Activated CD8-positive, alpha-beta memory T cell treated with anti-CD3 and anti-CD28 coated beads, Interleukin-2, amount 50 U/mL, for 24 hours (primary cell): Measurements from ENCODE around the gene TRIM54.

Experiments
- DNase-seq: peaks from one replicate; pipeline ENCODE4 v3.0.0-alpha.2; 2020; ENCODE audit errors: extremely low read depth

TRIM54 gene, protein sequence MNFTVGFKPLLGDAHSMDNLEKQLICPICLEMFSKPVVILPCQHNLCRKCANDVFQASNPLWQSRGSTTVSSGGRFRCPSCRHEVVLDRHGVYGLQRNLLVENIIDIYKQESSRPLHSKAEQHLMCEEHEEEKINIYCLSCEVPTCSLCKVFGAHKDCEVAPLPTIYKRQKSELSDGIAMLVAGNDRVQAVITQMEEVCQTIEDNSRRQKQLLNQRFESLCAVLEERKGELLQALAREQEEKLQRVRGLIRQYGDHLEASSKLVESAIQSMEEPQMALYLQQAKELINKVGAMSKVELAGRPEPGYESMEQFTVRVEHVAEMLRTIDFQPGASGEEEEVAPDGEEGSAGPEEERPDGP

DNA sequence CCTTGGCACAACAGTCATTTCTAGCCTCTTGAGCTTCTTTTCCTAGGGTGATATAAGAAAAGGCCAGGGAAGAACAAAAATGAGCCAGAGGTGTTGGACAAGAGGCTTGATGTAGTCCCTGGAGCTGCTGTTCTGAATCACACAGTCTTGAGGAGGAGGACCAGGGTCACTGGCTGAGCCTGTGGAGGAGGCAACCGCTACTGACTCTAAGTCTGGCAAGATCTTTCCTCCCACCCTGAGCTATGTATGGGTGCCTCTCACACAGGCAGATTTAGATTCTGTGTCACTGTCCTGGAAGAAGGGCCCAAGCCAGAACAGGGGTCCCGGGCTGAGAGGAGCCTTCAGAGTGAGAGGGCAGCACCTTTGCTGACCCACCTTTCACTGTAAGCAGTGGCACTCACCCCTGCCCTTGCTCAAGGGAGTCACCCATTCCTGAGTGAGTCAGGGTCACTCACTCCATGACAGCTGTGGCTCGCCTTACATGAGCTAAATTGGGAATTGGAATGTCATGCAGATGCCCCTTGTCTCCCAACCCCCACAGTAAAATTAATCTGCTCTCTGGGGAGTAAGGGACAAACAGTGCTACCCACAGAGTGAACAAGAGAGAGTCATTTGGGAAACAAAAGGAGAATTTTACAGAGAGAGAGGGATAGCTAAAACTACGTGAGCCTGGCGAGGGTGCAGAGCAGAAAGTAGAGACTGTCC lies at the start of gene TRIM54:
TRIM54 (plus strand) TSS at position 575 of the 705 bp plus-strand sequence. CDS start 303 bp downstream, outside the sequence.
- no peak for DNase-seq

DNA sequence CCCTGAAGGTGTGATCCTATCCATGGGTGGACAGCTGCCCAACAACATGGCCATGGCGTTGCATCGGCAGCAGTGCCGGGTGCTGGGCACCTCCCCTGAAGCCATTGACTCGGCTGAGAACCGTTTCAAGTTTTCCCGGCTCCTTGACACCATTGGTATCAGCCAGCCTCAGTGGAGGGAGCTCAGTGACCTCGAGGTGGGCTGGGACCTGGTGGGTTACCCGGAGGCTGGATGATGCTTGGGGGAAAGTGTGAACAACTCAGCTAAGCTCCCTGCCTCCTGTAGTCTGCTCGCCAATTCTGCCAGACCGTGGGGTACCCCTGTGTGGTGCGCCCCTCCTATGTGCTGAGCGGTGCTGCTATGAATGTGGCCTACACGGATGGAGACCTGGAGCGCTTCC lies 48.9 kb upstream of the TRIM54 start:
- no peak for DNase-seq

DNA sequence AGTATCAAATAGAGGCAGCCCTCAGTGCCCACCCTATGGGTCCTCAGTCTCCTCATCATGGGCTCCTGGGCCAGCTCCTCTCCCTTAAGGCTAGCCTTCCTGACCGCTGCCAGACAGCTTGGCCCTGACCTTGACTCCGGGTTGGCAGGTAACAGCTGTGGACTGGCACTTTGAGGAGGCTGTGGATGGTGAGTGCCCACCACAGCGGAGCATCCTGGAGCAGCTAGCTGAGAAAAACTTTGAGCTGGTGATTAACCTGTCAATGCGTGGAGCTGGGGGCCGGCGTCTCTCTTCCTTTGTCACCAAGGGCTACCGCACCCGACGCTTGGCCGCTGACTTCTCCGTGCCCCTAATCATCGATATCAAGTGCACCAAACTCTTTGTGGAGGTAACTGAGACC lies 46.1 kb upstream of the TRIM54 start:
- DNase-seq = no peak

DNA sequence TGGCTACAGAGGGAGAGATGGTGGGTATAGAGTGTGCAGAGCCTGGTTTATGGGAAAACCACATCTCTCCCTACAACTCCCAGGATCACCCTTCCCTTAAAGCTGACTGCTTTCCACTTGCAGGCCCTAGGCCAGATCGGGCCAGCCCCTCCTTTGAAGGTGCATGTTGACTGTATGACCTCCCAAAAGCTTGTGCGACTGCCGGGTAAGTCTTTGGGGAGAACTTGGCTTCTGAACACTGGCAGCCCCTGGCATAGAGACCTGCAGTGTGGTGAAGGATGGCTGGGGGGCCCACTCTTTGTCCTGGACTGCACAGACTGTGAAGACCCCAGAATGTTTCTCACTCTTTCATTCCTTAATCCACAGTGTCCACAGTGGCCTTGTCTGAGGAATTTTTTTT lies 45.6 kb upstream of the TRIM54 start:
- no peak for DNase-seq

DNA sequence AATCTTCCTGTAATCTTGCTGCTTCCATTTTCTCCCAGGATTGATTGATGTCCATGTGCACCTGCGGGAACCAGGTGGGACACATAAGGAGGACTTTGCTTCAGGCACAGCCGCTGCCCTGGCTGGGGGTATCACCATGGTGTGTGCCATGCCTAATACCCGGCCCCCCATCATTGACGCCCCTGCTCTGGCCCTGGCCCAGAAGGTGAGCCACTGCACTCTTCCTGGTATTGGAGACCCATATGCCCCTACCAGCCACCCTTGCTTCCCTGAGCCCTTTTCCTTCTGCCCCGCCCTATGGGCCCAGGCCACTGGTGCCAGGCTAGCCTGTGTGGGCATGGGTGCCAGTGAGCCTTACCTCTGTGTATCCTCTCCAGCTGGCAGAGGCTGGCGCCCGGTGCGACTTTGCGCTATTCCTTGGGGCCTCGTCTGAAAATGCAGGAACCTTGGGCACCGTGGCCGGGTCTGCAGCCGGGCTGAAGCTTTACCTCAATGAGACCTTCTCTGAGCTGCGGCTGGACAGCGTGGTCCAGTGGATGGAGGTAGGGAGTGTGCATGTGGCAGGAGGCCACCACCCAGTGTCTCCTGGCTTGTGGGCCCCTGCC lies 44.8 kb upstream of the TRIM54 start:
- DNase-seq = no peak

DNA sequence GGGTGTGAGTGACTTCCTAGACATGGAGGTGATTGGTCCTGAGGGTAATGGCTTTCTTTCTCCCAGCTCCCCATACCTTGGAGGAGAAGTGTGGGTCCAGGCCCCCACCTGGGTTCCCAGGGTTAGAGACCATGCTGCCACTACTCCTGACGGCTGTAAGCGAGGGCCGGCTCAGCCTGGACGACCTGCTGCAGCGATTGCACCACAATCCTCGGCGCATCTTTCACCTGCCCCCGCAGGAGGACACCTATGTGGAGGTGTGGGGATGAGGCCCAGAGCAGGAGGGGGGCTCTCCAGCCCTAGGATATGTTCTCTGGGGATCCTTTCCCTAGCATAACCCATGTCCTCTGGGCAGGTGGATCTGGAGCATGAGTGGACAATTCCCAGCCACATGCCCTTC lies 43.3 kb upstream of the TRIM54 start:
- DNase-seq = no peak

DNA sequence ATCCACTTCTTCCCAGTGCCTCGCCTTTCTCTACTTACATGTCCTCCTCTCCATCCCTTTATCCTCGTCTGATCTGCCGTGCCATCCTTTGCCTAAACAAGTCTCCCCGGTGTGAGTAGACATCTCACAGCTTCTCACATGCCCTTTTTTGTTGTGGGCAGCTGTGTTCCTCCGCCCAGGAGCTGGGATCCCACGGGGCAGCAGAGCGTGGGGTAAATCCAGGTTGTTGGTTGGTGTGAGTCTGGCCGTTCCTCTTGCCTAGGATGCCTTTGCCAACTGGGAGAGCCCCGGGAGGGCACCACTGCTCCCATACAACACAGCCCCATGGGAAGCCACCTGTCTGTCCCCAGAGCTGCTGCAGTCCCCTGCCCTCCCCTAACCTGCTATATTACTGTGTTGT lies 41.8 kb upstream of the TRIM54 start:
- DNase-seq = no peak

DNA sequence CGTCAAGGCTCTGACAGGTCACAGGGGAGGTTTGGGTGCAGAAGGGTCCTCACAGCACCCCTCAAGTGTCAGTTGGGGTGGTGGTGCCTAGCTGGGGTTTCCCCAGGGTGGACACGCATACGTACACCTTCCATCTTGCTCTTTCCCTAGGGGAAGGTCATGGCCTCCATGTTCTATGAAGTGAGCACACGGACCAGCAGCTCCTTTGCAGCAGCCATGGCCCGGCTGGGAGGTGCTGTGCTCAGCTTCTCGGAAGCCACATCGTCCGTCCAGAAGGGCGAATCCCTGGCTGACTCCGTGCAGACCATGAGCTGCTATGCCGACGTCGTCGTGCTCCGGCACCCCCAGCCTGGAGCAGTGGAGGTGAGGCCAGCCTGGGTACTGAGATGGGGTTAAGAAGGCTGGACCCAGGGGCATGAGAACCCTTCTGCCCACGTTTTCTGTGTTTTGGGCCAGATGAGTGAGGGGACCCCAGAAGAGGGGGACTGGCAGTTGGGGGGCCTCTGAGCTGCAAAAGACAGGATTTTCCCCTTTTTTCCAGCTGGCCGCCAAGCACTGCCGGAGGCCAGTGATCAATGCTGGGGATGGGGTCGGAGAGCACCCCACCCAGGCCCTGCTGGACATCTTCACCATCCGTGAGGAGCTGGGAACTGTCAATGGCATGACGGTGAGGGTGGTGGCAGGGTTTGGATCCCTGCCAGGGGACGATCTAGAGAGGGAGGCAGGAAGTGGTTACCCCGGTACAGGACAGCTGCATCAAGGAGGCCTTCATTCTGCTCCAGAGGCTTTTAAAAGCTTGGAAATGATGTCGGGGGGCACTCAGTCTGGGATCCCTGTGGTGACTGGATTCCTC lies 40.2 kb upstream of the TRIM54 start:
- no peak for DNase-seq

DNA sequence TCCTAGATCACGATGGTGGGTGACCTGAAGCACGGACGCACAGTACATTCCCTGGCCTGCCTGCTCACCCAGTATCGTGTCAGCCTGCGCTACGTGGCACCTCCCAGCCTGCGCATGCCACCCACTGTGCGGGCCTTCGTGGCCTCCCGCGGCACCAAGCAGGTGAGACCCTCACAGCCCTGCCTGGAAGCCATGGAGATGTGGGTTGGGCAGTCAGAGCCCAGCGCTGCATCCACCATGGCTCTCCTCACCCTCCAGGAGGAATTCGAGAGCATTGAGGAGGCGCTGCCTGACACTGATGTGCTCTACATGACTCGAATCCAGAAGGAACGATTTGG lies 39.6 kb upstream of the TRIM54 start:
- no peak for DNase-seq

DNA sequence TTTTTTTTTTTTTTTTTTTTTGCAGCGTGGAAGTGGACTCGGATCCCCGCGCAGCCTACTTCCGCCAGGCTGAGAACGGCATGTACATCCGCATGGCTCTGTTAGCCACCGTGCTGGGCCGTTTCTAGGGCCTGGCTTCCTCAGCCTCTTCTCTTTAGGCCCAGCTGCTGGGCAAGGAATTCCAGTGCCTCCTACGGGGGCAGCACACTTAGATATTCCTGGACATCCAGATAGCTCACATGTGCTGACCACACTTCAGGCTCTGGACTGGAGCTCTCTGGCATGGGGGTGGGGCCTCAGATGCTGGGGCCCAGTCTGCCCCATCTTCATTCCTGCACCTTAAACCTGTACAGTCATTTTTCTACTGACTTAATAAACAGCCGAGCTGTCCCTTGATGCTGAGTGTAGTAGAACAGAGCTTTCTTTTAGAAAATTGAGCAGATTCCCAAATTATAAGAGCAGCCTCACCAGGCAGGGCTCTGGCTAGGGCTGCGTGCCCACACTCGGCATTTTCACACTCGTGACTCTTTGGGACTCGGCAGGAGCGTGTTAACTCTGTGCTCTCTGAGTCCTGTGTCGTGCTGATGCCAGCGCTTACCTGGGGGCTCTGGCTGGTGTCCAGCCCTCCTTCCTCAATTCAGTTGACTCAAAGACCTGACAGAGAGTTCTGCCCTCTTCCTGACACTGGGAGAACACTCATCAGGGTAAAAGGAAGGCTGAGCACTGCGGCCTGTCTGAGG lies 38.7 kb upstream of the TRIM54 start:
- DNase-seq = no peak

DNA sequence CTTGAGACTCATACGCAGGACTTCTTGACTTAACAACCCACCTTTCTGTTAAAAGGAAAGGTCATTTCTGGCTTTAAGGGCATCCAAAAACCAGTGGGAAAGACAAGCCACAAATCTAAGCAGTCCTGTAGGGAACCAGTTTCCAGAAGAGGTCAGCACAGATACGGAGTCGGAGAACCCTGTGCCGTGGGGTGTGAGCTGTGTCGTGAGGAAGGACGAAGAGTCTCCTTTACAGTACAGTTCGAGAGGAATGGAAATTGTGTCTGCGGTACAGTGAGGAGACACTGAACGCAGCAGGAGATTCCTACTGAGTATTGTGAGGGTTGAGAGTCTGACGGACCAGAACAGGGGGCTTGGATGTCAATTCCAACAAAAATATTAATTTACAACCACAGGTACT lies 37.1 kb upstream of the TRIM54 start:
- no peak for DNase-seq

DNA sequence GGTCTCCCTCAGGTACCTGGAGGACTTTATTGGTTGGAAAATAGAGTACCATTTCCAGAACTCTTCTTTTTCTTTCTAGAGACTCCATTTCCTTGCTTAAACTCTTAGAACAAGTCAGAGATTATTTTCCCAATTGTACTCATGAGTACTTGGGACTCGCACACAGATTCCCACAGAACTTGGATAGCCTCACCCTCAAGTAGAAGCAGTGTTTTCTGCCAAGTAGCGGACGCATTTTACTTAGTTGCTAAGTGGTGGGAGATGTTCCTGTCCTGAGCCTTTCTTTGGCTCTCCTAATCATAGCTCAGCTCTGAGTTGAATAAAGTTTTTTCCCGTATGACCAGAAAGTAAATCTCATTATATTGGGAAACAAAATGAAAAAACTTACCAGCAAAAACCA lies 36.6 kb upstream of the TRIM54 start:
- DNase-seq = no peak

DNA sequence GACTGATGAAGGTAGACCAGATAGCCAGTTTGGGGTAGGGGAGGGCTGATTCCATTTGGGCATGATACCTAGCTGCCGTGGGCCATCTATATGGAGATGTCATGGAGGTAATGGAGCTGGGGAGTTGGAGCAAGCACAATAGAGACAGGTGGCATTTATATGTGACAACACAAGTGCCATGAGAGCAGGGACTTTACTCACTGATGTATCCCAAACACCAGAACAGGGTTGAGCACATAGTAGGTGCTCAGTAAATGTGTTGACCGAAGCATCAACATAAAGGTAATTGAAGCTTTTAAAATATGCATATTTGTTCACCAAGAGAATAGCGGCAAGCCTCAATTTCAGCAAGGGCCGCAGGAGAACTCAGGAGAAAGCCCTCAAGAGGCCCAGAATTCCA lies 34.3 kb upstream of the TRIM54 start:
- no peak for DNase-seq

DNA sequence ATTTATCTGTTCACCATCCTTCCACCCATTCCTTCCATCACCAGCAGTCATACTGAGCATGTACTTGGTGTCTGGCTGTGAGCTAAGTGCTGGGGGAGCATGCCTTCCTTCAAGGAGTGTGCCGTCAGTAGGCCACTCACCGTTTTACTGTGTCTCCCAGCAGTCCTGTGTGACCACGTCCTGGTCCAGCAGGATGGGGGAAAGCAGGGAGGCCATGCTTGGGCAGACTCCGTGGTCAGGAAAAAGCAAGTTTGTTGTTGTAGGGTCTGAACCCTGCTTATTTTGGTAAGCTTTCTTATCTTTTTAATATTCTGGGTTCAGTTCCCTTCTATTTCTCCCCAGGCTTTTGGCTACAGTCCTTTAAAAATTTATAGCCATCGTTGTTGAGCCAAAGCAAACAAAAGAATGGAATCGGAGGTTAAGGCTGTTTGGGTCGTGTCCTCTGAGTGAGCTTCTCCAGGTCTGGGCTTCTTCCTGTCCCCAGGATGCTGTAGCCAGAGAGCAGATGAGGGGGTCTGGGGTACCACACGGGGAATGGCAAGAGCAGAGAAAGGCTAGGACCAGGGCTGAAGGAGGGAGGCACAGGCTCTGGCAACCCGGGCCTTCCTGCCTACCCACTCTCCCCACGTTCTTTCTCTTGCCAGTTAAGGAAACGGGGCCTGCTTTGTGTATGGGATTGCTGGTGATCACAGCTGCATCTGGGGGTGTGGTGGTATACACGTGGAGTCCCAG lies 32.9 kb upstream of the TRIM54 start:
- no peak for DNase-seq

DNA sequence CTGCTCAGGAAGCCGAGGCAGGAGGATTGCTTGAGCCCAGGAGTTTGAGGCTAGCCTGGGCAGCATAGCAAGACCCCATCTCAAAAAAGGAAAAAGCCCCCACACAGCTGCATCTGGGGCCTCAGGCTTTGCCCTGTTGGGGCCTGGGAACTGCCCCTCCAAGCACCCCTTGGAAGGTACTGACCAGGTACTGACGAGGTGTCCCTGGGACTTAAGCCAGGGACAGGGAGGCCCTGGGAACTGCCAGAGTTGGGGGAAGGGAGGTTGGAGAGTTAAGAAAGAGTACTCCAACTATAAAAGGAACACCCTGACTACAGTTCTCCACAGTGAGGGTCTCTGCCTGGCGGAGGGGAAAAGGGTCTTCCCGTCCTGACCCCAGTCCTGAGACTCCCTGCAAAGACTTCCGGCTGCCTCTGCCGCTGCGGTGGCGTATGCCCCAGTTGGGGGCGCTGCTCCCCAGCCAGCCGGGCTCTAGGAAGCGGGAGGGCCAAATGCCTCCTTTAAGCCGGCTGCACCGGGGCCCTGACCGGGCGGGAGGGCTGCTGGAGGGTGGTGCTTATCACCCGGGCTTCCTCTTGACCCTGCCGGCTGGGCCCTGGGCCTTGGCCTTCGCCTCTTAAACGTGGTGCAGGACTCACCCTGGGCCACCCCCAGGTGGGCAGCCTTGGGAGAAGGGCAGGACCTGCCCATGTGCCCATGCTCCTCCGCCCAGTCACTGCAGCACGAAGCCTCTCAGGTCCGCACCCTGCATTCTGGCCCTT lies 32.2 kb upstream of the TRIM54 start:
- no peak for DNase-seq

DNA sequence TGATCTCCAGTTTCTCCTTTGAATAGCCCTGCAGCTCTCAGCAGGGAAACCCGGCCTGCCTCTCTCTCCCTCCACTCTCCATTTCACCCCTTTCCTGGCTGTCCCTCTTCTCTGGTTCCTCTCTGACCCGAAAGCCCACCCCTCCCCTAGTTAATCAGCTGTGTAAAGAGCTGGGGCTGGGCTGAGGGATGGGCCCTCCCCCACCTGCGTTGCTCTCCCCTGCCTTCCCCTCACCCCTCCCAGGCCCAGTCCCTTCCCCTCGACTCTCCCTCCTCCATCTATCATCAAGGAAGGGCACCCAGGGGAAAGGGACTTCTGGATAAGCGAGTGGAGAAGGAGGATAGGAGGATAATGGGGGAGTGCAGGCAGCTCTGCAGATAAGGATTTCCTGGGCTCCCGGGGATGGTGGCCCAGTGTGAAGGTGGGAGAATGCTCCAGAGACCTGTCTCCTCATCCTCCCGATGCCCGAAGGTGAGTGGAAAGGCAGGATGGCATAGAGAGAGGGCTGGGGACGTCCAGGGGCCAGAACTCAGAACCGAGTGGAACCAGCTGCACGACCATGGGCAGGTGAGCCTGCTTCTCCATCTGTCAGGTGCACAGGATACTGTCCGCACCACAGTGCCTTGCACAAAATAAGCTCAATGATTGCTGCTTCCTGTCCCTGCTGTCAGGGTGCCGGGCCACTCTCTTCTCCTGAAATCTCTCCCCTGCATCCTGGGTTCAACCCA lies 31.4 kb upstream of the TRIM54 start:
- DNase-seq = no peak

DNA sequence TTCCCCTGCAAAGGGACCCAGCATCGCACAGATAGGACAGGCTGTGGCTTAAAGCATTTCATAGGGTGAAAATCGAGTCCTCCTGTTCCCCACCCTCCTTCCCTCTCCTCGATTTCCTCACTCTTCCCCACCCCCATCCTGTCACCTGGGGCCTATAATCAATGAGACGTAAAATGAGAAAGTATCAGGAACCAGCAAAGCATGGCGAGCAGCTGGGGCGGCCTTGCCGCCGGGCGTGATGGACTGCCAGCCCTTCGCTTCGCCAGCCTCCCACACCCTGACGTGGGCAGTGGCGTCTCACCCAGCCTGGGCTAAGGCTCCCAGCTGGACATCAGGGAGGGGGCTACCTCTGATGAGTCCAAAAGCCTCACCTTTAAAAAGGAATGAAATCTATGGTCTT lies 30.5 kb upstream of the TRIM54 start:
- DNase-seq = no peak

DNA sequence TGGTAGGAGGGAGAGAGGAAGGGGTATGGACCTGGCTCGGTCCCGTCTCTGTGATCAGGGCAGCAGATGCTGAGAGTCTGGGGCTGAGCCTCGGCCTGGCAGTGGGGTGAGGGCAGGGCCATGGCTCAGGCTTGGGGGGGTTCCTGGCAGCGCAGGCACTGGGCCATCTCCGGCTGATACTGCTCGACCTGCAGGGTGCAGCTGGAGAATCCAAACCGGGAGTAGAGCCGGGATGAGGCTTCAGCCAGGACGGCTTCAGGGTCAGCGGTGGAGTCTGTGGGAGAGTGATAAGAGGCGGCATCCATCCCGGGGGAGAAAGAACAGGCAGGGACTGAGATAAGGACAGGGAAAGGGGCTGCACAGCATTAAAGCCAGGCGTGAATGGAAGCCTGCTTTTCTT lies 27.0 kb upstream of the TRIM54 start:
- DNase-seq = no peak

DNA sequence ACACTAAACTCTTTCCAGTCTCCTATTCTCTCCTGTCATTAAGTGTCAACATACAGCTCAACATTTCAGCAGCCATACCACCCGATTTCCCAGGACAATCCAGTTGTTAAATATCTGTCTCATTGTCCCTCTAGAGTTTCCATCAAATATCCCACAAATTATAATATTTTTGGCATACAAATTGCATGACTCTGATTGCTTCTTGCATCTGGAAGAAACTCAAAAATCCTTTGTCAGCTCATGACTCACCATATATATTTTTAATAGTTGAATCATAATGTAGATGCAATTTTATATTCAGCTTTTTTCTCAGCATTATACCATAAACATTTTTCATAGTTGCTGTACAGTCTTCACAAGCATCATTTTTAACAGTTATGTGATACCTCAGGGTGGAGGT lies 26.6 kb upstream of the TRIM54 start:
- DNase-seq = no peak
